Nephron (organoid): ENCODE results near the gene HDGF.

ENCODE experiments used
- H3K27ac Mint-ChIP-seq, 3 experiments: 2 replicates each; pipeline ENCODE4 v1.8.0; 2020; ENCODE audit warnings: mixed read lengths in 3 of 3, mild to moderate bottlenecking in 2 of 3, moderate library complexity in 1 of 3
- H3K27me3 Mint-ChIP-seq: 2 replicates; pipeline ENCODE4 v1.8.0; 2021; ENCODE audit warnings: low read depth, mild to moderate bottlenecking, moderate library complexity, mixed read lengths
- H3K36me3 Mint-ChIP-seq: 2 replicates; pipeline ENCODE4 v1.8.0; 2020; ENCODE audit warnings: low read depth, mixed read lengths
- H3K4me1 Mint-ChIP-seq: 2 replicates; pipeline ENCODE4 v1.8.0; 2020; ENCODE audit warnings: mixed read lengths
- H3K4me3 Mint-ChIP-seq, 3 experiments: 2 replicates each; pipeline ENCODE4 v1.8.0; 2020; ENCODE audit warnings: mild to moderate bottlenecking in 3 of 3, mixed read lengths in 3 of 3, moderate library complexity in 2 of 3
- H3K9me3 Mint-ChIP-seq: 2 replicates; pipeline ENCODE4 v1.8.0; 2020; ENCODE audit warnings: mixed read lengths
- CTCF ChIP-seq, 3 experiments: fragments of 200-600 bp; sonication (generic); IDR thresholded peaks; one replicate each; pipeline ENCODE4 v1.5.0; 2021; ENCODE audit warnings: antibody characterized with exemption in 3 of 3; ENCODE audit not compliant: unreplicated experiment in 3 of 3

HDGF gene

GRCh38 chr1:156721131-156721530 lies 30.3 kb downstream of the HDGF start:
- H3K36me3 Mint-ChIP-seq: peaks cover 38% of the 10 kb centered on the region
- peaks cover 5% of the 10 kb centered on the region for H3K4me1 Mint-ChIP-seq
- no peaks in the 10 kb centered on the region for H3K9me3 Mint-ChIP-seq
- H3K27me3 Mint-ChIP-seq: no peaks in the 10 kb centered on the region
- no peak overlapping the region for H3K27ac Mint-ChIP-seq
- TF ChIP-seq CTCF (IDR thresholded peaks at IDR 0.05; ENCODE audit: unreplicated experiment in 3 of 3): no peak
- no peak overlapping the region for H3K4me3 Mint-ChIP-seq

- Mint-ChIP-seq H3K27me3 (no peaks in the 10 kb centered on the region), H3K4me3 (no peak overlapping the region), H3K9me3 (no peaks in the 10 kb centered on the region), H3K27ac (no peak overlapping the region), H3K4me1 (peaks cover 12% of the 10 kb centered on the region), H3K36me3 (peaks cover 29% of the 10 kb centered on the region)
- TF ChIP-seq CTCF (IDR thresholded peaks at IDR 0.05; ENCODE audit: unreplicated experiment in 3 of 3): no peak
Observed at GRCh38 chr1:156717351-156717750, 34.1 kb downstream of the HDGF start.

GRCh38 chr1:156714830-156715229 lies 36.6 kb downstream of the HDGF start:
- H3K4me1 Mint-ChIP-seq: peaks cover 32% of the 10 kb centered on the region

GRCh38 chr1:156712626-156713025 lies 38.8 kb downstream of the HDGF start:
- TF ChIP-seq CTCF (IDR thresholded peaks at IDR 0.05; ENCODE audit: unreplicated experiment in 3 of 3): no peak
- H3K27ac Mint-ChIP-seq: peak overlapping the region; percentile 94 to 98 (median 97)
- peaks cover 53% of the 10 kb centered on the region for H3K4me1 Mint-ChIP-seq
- H3K9me3 Mint-ChIP-seq: no peaks in the 10 kb centered on the region
- H3K36me3 Mint-ChIP-seq: peaks cover 20% of the 10 kb centered on the region
- no peak overlapping the region for H3K4me3 Mint-ChIP-seq
- H3K27me3 Mint-ChIP-seq: no peaks in the 10 kb centered on the region

More at GRCh38 chr1:156714830-156715229, 36.6 kb downstream of the HDGF start:
- Mint-ChIP-seq H3K27me3 (no peaks in the 10 kb centered on the region), H3K36me3 (peaks cover 21% of the 10 kb centered on the region), H3K4me3 (no peak overlapping the region), H3K27ac (peak overlapping the region; percentile 55 to 76 (median 72)), H3K9me3 (no peaks in the 10 kb centered on the region)
- TF ChIP-seq CTCF (IDR thresholded peaks at IDR 0.05; ENCODE audit: unreplicated experiment in 3 of 3): no peak

GRCh38 chr1:156711011-156711817 lies 40.3 kb downstream of the HDGF start:
- Mint-ChIP-seq H3K27ac (peak overlapping the region; percentile 94 to 98 (median 97)), H3K4me1 (peaks cover 63% of the 10 kb centered on the region), H3K4me3 (peak overlapping the region in 1 of 3 experiments; percentile 18), H3K36me3 (peaks cover 12% of the 10 kb centered on the region), H3K27me3 (no peaks in the 10 kb centered on the region), H3K9me3 (no peaks in the 10 kb centered on the region)
- no peak for TF ChIP-seq CTCF (IDR thresholded peaks at IDR 0.05; ENCODE audit: unreplicated experiment in 3 of 3)
